H1 (cell line): Measurements from ENCODE around the gene SEMA3G. TPM values are rescaled to one million over a fixed set of nuclear protein-coding genes. Genes with fewer than 3 reads are reported as not detected.

ENCODE experiments used
- CTCF ChIA-PET: fragments of 300-600 bp; sonication (Branson Sonifier 250); formaldehyde crosslinking; loops from one replicate; lab custom pipeline; 2021; ENCODE audit not compliant: partially characterized antibody; lab: Charles Lee
- POLR2A ChIA-PET: fragments of 300-600 bp; sonication (Branson Sonifier 250); formaldehyde crosslinking; loops from one replicate; lab custom pipeline; 2021; ENCODE audit warnings: inconsistent platforms; ENCODE audit not compliant: partially characterized antibody; lab: Charles Lee
- DNase-seq, 2 experiments: peaks; one replicate each; pipeline versions ENCODE4 v3.0.0 to v3.0.0-alpha.2; 2010 to 2022; ENCODE audit warnings: low spot score in 2 of 2, low read depth in 1 of 2, mixed read lengths in 1 of 2
- FAIRE-seq: peaks from 2 replicates; lab custom pipeline; 2011; peaks lifted over from hg19 to GRCh38; lab: Jason Lieb, UNC
- H2AFZ ChIP-seq: 2 replicates; pipeline ENCODE4 v1.8.1; 2012; ENCODE audit warnings: low read length, inconsistent platforms
- H2AK5ac ChIP-seq: 2 replicates; pipeline ENCODE4 v1.6.1; 2013; ENCODE audit warnings: low read depth, low read length
- H2BK120ac ChIP-seq: replicated peaks from 2 replicates; pipeline ENCODE3; 2013; ENCODE audit warnings: low read depth, low read length, inconsistent platforms
- H2BK12ac ChIP-seq: 2 replicates; pipeline ENCODE4 v1.6.1; 2013; ENCODE audit warnings: low read depth, low read length
- H2BK15ac ChIP-seq: 2 replicates; pipeline ENCODE4 v1.6.1; 2013; ENCODE audit warnings: low read length
- H2BK20ac ChIP-seq: 2 replicates; pipeline ENCODE4 v1.6.1; 2013; ENCODE audit warnings: low read length
- H2BK5ac ChIP-seq: 2 replicates; pipeline ENCODE4 v1.6.1; 2013; ENCODE audit warnings: low read depth, low read length
- H3K14ac ChIP-seq: 2 replicates; pipeline ENCODE4 v1.6.1; 2013; ENCODE audit warnings: inconsistent platforms; ENCODE audit not compliant: insufficient read length
- H3K18ac ChIP-seq: 2 replicates; pipeline ENCODE4 v1.6.1; 2013; ENCODE audit warnings: low read length; ENCODE audit errors: extremely low read depth
- H3K23ac ChIP-seq: 2 replicates; pipeline ENCODE4 v1.6.1; 2013; ENCODE audit warnings: inconsistent platforms; ENCODE audit not compliant: insufficient read length
- H3K23me2 ChIP-seq: 2 replicates; pipeline ENCODE4 v1.6.1; 2013; ENCODE audit warnings: low read depth, low read length
- H3K27ac ChIP-seq: 2 replicates; pipeline ENCODE4 v1.6.1; 2011; ENCODE audit warnings: low read depth, low read length, inconsistent platforms
- H3K27me3 ChIP-seq, 4 experiments: replicated peaks in 1 of 4; 1 replicate in 1 of 4; 2 replicates in 3 of 4; pipeline versions ENCODE4 v1.6.1 to v1.8.1; 2011 to 2013; ENCODE audit warnings: low read length in 3 of 4, mild to moderate bottlenecking in 3 of 4, inconsistent platforms in 2 of 4, mixed read lengths in 2 of 4, moderate library complexity in 1 of 4; ENCODE audit not compliant: control insufficient read depth in 3 of 4, insufficient read depth in 3 of 4; ENCODE audit errors: extremely low read depth in 1 of 4
- H3K36me3 ChIP-seq, 4 experiments: 2 replicates each; pipeline versions ENCODE4 v1.6.1 to v1.8.1; 2011 to 2013; ENCODE audit warnings: mild to moderate bottlenecking in 4 of 4, low read length in 3 of 4, moderate library complexity in 2 of 4, control low read depth in 1 of 4, inconsistent platforms in 1 of 4; ENCODE audit not compliant: insufficient read depth in 4 of 4, control insufficient read depth in 2 of 4
- H3K4ac ChIP-seq: replicated peaks from 2 replicates; pipeline ENCODE3; 2013; ENCODE audit warnings: low read length, low read depth, mixed read lengths, inconsistent platforms; ENCODE audit not compliant: insufficient read length
- H3K4me1 ChIP-seq, 4 experiments: replicated peaks in 1 of 4; 1 replicate in 1 of 4; 2 replicates in 3 of 4; pipeline versions ENCODE4 v1.6.1 to v1.8.1; 2011 to 2013; ENCODE audit warnings: low read length in 3 of 4, inconsistent platforms in 2 of 4, mixed read lengths in 1 of 4; ENCODE audit not compliant: insufficient read depth in 4 of 4, control insufficient read depth in 3 of 4
- H3K4me2 ChIP-seq, 2 experiments: 2 replicates each; pipeline versions ENCODE4 v1.6.1 to v1.8.1; 2011 to 2013; ENCODE audit warnings: low read depth in 2 of 2, low read length in 2 of 2, control low read depth in 1 of 2, inconsistent platforms in 1 of 2, mild to moderate bottlenecking in 1 of 2; ENCODE audit not compliant: insufficient read depth in 1 of 2
- H3K4me3 ChIP-seq, 4 experiments: fragments of 200-600, 300-600 bp in 1 of 4; sonication (generic), shearing (Covaris generic), sonication (Bioruptor Twin) in 1 of 4; 2 replicates each; pipeline versions ENCODE4 v1.5.1 to v1.8.1; 2011 to 2016; ENCODE audit warnings: low read length in 4 of 4, low read depth in 3 of 4, control low read depth in 2 of 4, inconsistent platforms in 2 of 4, mild to moderate bottlenecking in 2 of 4, mixed read lengths in 1 of 4, moderate library complexity in 1 of 4; ENCODE audit not compliant: insufficient read depth in 2 of 4; ENCODE audit errors: extremely low read depth in 1 of 4
- H3K56ac ChIP-seq: replicated peaks from 2 replicates; pipeline ENCODE3; 2013; ENCODE audit warnings: low read depth, mild to moderate bottlenecking, mixed read lengths, low read length, inconsistent platforms; ENCODE audit not compliant: insufficient read length
- H3K79me1 ChIP-seq: 2 replicates; pipeline ENCODE4 v1.6.1; 2013; ENCODE audit warnings: low read depth, low read length, control low read depth
- H3K79me2 ChIP-seq, 2 experiments: 2 replicates each; pipeline versions ENCODE4 v1.6.1 to v1.8.1; 2012 to 2013; ENCODE audit warnings: low read length in 2 of 2, mild to moderate bottlenecking in 2 of 2, inconsistent platforms in 1 of 2; ENCODE audit not compliant: insufficient read depth in 2 of 2, control insufficient read depth in 1 of 2
- H3K9ac ChIP-seq, 4 experiments: replicated peaks in 1 of 4; 1 replicate in 1 of 4; 2 replicates in 3 of 4; pipeline versions ENCODE4 v1.6.1 to v1.8.1; 2011 to 2013; ENCODE audit warnings: low read depth in 3 of 4, low read length in 3 of 4, control low read depth in 2 of 4, mild to moderate bottlenecking in 2 of 4, moderate library complexity in 2 of 4, inconsistent platforms in 1 of 4; ENCODE audit errors: extremely low read depth in 1 of 4
- H3K9me3 ChIP-seq, 2 experiments: 2 replicates each; pipeline versions ENCODE4 v1.6.1 to v1.8.1; 2012 to 2013; ENCODE audit warnings: mild to moderate bottlenecking in 2 of 2, moderate library complexity in 2 of 2, control low read depth in 1 of 2, inconsistent platforms in 1 of 2, low read depth in 1 of 2, low read length in 1 of 2, mixed read lengths in 1 of 2; ENCODE audit not compliant: insufficient read depth in 2 of 2
- H4K20me1 ChIP-seq, 2 experiments: replicated peaks in 1 of 2; 2 replicates each; pipeline versions ENCODE3 to v1.8.1; 2011 to 2013; ENCODE audit warnings: inconsistent platforms in 2 of 2, low read length in 2 of 2, mild to moderate bottlenecking in 1 of 2; ENCODE audit not compliant: insufficient read depth in 2 of 2, control insufficient read depth in 1 of 2
- H4K5ac ChIP-seq: 2 replicates; pipeline ENCODE4 v1.6.1; 2013; ENCODE audit warnings: low read length, low read depth, mixed read lengths, inconsistent platforms; ENCODE audit not compliant: insufficient read length
- H4K8ac ChIP-seq: 2 replicates; pipeline ENCODE4 v1.8.0; 2013; ENCODE audit warnings: mild to moderate bottlenecking, moderate library complexity, low read length, inconsistent platforms; ENCODE audit not compliant: insufficient read depth; ENCODE audit errors: extremely low read depth
- H4K91ac ChIP-seq: replicated peaks from 2 replicates; pipeline ENCODE3; 2013; ENCODE audit warnings: low read length, mixed read lengths, inconsistent platforms; ENCODE audit not compliant: insufficient read length
- ATF3 ChIP-seq: IDR thresholded peaks from 2 replicates; pipeline ENCODE4 v1.6.1; 2011; ENCODE audit warnings: low read depth, mild to moderate bottlenecking, low read length; ENCODE audit not compliant: insufficient read depth
- CTCF ChIP-seq, 3 experiments: IDR thresholded peaks; 1 replicate in 2 of 3; 2 replicates in 1 of 3; pipeline versions ENCODE4 v1.5.1 to v1.6.1; 2011; ENCODE audit warnings: low read length in 3 of 3, mild to moderate bottlenecking in 3 of 3, inconsistent platforms in 2 of 3, low read depth in 1 of 3, moderate library complexity in 1 of 3; ENCODE audit not compliant: insufficient read depth in 1 of 3; ENCODE audit errors: control extremely low read depth in 1 of 3
- HDAC2 ChIP-seq, 2 experiments: fragments of 300-600 bp in 1 of 2; sonication (generic) in 1 of 2; IDR thresholded peaks; 2 replicates each; pipeline ENCODE4 v1.6.1; 2011 to 2012; ENCODE audit warnings: low read depth in 2 of 2, low read length in 2 of 2, mild to moderate bottlenecking in 2 of 2, moderate library complexity in 2 of 2, borderline replicate concordance in 1 of 2, inconsistent platforms in 1 of 2
- HDAC6 ChIP-seq: IDR thresholded peaks from one replicate; pipeline ENCODE4 v1.7.1; 2012; ENCODE audit warnings: low read depth, mild to moderate bottlenecking, inconsistent platforms, low read length, moderate library complexity
- NANOG ChIP-seq: IDR thresholded peaks from 2 replicates; pipeline ENCODE4 v1.6.1; 2011; ENCODE audit warnings: low read length, low read depth, mild to moderate bottlenecking, inconsistent platforms; ENCODE audit not compliant: insufficient read depth, poor library complexity, severe bottlenecking
- SIN3A ChIP-seq, 2 experiments: IDR thresholded peaks in 1 of 2; conservative IDR thresholded peaks in 1 of 2; 2 replicates each; pipeline ENCODE4 v1.6.1; 2011 to 2012; ENCODE audit warnings: low read length in 2 of 2, improper control_type of control experiment in 1 of 2, low read depth in 1 of 2, mild to moderate bottlenecking in 1 of 2
- WGBS, 2 experiments: shearing (Covaris generic) in 1 of 2; methylation state at CpG; one replicate each; pipeline versions ENCODE4 v1.1.6 to v1.1.7; 2013 to 2015; ENCODE audit warnings: low lambda C conversion rate in 2 of 2, mixed read lengths in 2 of 2, inconsistent platforms in 1 of 2, low coverage in 1 of 2, missing lambda C conversion rate in 1 of 2; ENCODE audit not compliant: insufficient replicate concordance in 2 of 2, insufficient coverage in 1 of 2, insufficient read length in 1 of 2; ENCODE audit errors: extremely low coverage in 1 of 2, missing lambda C conversion rate in 1 of 2; 5-methylcytosine and 5-hydroxymethylcytosine counted together
- polyA plus RNA-seq, 7 experiments: library from polyadenylated mRNA; depleted of rRNA in 3 of 7; stranded (reverse) in 5 of 7; unstranded in 2 of 7; fragments of >200 nt in 5 of 7; fragments of 200-250 nt in 2 of 7; gene quantifications; 1 replicate in 5 of 7; 2 replicates in 1 of 7; 4 replicates in 1 of 7; pipeline versions ENCODE4 v1.2.1 to v1.2.3, GENCODE V29; 2011 to 2013; ENCODE audit warnings: missing spikeins in 2 of 7, mixed read lengths in 2 of 7
- total RNA-seq: library from RNA; stranded (reverse); fragmentation: NEBNext Ultra II Directional; extraction: Animal tissue kit (Norgen Biotek cat#: 25700); gene quantifications from 2 replicates; pipeline ENCODE4 v1.2.1, GENCODE V29; 2021

SEMA3G gene
- total and polyA plus RNA-seq, 2 of the 8 experiments (the other 6 are each of a cell fraction or from before 2014, with no cell fraction given), result 0.95 to 1.5 TPM

GRCh38 chr3:52490939-52491526, 46.1 kb upstream of the SEMA3G start:
- Histone ChIP-seq H3K56ac (no peak overlapping the region), H3K27ac (no peak overlapping the region), H3K4me3 (no peak overlapping the region), H2AK5ac (no peak overlapping the region), H3K36me3 (peaks cover 21 to 58% (median 43%) of the 10 kb centered on the region in 4 experiments), H3K27me3 (no peaks in the 10 kb centered on the region; a peak in 1 of 7 replicates), H2BK15ac (no peak overlapping the region), H4K20me1 (peaks cover 0 to 22% of the 10 kb centered on the region in 2 experiments), H3K18ac (no peak overlapping the region), H2BK5ac (no peak overlapping the region), H3K4me1 (peaks cover 0 to 6% (median under 1%) of the 10 kb centered on the region in 4 experiments; a peak in 3 of 7 replicates), H2BK20ac (no peak overlapping the region), H3K4ac (no peak overlapping the region), H3K23ac (no peak overlapping the region), H2BK12ac (no peak overlapping the region), H3K79me1 (no peaks in the 10 kb centered on the region; the same call in 1 of the 2 replicates), H4K8ac (no peak overlapping the region), H3K4me2 (no peak overlapping the region), H3K9me3 (no peaks in the 10 kb centered on the region), H2BK120ac (no peak overlapping the region), H3K79me2 (no peaks in the 10 kb centered on the region), H4K5ac (no peak overlapping the region), H4K91ac (no peak overlapping the region), H3K14ac (no peak overlapping the region), H2AFZ (no peak overlapping the region), H3K9ac (no peak overlapping the region), H3K23me2 (no peaks in the 10 kb centered on the region)
- DNase-seq (no peak), FAIRE-seq (no peak)
- WGBS, 2 experiments, result 96% methylated on average over 22 of the region's 23 CpGs; no CpG with 5 or more reads in 1 of the 2 experiments
- ChIA-PET POLR2A (interaction anchor here (1.1 to 3.0 kb wide), 8 partner anchors 8 to 65 kb away, joined by 3 to 16 read pairs (median 4); no protein-coding TSS in a partner anchor), CTCF (interaction anchor here (1.1 to 1.7 kb wide), 3 partner anchors 9 to 24 kb away, joined by 3 to 6 read pairs (median 3); no protein-coding TSS in a partner anchor)
- TF ChIP-seq HDAC6 (no peak), CTCF (IDR thresholded peaks at IDR 0.05; ENCODE audit: control extremely low read depth in 1 of 3, insufficient read depth in 1 of 3, low read depth in 1 of 3, low read length in 3 of 3) (no peak), ATF3 (no peak), HDAC2 (IDR thresholded peaks at IDR 0.05; ENCODE audit: borderline replicate concordance in 1 of 2, low read depth in 2 of 2, low read length in 2 of 2) (no peak), NANOG (no peak), SIN3A (conservative IDR thresholded peaks at IDR 0.05 in 1 of 2, IDR thresholded peaks at IDR 0.05 in 1 of 2; ENCODE audit: low read depth in 1 of 2, low read length in 2 of 2) (no peak)
